ENCODE measurements around the gene VPS8.

Gene VPS8

DNA sequence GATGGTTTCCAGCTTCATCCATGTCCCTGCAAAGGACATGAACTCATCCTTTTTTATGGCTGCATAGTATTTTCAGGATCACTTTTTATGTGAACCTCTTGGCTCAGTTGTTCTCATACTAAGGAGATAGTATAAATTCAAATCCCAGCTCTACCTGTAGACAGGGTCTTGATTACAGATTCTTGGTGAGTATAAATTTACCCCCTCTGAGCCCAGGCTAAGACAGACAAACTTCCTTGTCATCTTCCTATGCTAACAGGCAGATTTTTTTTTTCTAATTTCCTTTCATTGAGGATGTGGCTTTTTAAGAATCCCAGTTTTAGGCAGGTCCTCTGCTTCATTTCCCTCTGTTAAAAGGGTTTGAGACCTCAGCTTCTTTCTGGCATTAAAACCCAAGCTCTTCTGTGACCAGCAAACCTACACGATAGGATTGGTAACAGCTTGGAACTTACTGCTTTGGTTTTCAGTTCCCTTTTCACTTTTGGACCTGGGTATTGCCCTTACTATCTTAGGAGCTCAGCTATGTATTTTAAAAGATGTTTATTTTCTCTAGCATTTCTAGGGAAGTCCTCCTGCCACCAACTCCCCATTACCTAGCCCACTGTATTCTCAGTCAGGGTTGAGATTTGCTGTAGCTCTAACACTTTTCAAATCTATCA lies 72.5 kb downstream of the VPS8 start:
- TF ChIP-seq, protein P1, sequence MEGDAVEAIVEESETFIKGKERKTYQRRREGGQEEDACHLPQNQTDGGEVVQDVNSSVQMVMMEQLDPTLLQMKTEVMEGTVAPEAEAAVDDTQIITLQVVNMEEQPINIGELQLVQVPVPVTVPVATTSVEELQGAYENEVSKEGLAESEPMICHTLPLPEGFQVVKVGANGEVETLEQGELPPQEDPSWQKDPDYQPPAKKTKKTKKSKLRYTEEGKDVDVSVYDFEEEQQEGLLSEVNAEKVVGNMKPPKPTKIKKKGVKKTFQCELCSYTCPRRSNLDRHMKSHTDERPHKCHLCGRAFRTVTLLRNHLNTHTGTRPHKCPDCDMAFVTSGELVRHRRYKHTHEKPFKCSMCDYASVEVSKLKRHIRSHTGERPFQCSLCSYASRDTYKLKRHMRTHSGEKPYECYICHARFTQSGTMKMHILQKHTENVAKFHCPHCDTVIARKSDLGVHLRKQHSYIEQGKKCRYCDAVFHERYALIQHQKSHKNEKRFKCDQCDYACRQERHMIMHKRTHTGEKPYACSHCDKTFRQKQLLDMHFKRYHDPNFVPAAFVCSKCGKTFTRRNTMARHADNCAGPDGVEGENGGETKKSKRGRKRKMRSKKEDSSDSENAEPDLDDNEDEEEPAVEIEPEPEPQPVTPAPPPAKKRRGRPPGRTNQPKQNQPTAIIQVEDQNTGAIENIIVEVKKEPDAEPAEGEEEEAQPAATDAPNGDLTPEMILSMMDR (conservative IDR thresholded peaks at IDR 0.05; ENCODE audit: low read depth, low read length) = no peak
- DNase-seq (ENCODE audit: low read depth) = no peak
- H3K4me3 ChIP-seq (ENCODE audit: low read length) = no peak overlapping the region

DNA sequence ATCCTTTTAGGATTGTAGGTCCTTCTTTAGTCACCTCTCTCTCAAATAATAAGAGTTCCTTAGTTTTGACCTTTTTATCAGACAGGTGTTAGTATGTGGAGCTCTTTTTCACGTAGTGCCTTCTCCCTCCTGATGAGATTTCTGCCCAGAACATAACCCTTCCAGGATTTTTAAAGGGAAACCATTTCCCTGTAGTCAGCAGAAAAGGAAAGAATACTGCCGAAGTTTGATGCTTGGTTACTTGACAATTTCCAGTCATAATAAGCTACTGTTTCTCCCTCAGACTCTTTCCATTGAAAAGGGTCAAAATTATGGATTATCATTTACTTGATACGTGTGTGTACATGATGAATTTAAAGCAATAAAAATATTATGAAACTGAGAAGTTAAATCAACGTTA lies 73.1 kb downstream of the VPS8 start:
- no peak overlapping the region for H3K4me3 ChIP-seq (ENCODE audit: low read length)
- DNase-seq (ENCODE audit: low read depth) = no peak
- TF ChIP-seq, protein P1 (conservative IDR thresholded peaks at IDR 0.05; ENCODE audit: low read depth, low read length) = no peak

DNA sequence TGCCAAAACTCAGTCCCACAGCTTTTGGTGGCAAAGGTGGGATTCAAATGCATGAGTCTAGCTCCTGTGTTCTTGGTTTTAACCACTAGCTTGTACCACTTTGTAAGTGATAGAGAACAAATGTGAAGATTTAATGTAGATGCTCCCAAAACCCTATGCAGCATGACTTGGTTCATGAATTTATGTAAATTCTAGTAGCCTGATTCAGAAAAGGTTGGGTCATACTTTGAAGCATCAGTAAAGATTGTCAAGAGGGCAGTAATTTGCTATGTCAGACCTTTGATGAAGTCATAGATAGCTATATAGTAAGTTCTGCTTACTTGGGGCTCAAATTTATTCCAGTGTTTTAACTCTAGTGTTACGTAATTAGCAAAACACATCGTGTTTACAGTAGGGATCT lies 75.6 kb downstream of the VPS8 start:
- TF ChIP-seq, protein P1 (conservative IDR thresholded peaks at IDR 0.05; ENCODE audit: low read depth, low read length) = no peak
- DNase-seq (ENCODE audit: low read depth) = no peak
- H3K4me3 ChIP-seq (ENCODE audit: low read length) = no peak overlapping the region

DNA sequence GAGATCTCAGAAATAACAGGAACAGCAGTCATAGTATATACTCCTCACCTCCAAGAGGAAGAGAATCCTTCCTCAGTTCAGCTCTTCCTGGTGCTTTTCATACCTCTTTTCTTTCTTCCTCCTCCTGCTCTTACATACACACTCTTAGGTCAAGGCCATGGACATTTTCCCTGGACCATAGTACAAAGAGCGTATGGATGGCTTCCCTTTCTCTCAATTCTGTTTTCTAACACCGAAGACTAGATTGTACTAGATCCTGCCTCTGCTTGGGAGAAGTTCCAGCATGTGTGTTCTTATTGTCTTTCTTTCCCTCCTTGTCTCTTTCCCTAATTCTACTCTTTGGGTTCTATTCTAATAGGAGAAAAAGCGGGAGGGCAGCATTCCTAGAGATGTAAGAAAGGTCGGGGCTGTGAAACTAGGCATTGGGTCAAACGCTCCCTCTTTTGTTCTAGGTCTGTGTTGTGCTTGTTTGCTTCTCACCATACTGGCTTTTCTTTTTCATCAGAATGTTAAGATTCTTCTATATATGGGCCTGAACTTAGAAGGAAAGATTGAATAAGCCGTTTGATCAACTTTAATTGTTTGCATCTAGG lies 77.4 kb downstream of the VPS8 start:
- no peak overlapping the region for H3K4me3 ChIP-seq (ENCODE audit: low read length)
- DNase-seq (ENCODE audit: low read depth) = no peak
- TF ChIP-seq, protein P1 (conservative IDR thresholded peaks at IDR 0.05; ENCODE audit: low read depth, low read length) = no peak

GRCh38 chr3:184894051-184894450 lies 82.1 kb downstream of the VPS8 start:
- DNase-seq (ENCODE audit: low read depth) = no peak
- no peak overlapping the region for H3K4me3 ChIP-seq (ENCODE audit: low read length)
- TF ChIP-seq, protein P1 (conservative IDR thresholded peaks at IDR 0.05; ENCODE audit: low read depth, low read length) = no peak

DNA sequence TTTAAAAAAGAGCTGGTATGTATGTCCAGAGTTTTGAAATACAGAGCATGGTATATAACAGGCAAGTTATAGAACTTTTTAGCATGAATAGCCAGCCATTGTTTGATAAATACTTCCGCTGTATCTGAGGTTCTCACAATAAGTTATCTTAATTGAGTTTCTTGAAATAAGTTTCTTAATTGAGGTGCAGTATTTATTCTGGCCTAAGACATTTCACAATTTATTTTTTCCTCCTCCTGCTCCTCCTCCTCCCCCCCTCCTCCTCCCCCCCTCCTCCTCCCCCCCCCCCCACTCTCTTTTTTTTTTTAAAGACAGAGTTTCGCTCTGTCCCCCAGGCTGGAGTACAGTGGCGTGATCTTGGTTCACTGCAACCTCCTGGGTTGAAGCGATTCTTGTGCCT lies 83.4 kb downstream of the VPS8 start:
- DNase-seq (ENCODE audit: low read depth) = no peak
- TF ChIP-seq, protein P1 (conservative IDR thresholded peaks at IDR 0.05; ENCODE audit: low read depth, low read length) = no peak
- no peak overlapping the region for H3K4me3 ChIP-seq (ENCODE audit: low read length)

GRCh38 chr3:184896336-184896735 lies 84.4 kb downstream of the VPS8 start:
- TF ChIP-seq, protein P1 (conservative IDR thresholded peaks at IDR 0.05; ENCODE audit: low read depth, low read length) = no peak
- DNase-seq (ENCODE audit: low read depth) = no peak
- H3K4me3 ChIP-seq (ENCODE audit: low read length) = no peak overlapping the region

All from retinal pigment epithelial cell (primary cell).